Hematopoietic multipotent progenitor cell treated with erythropoietin and hydrocortisone succinate and interleukin-3 and kit ligand, for 4 days (in vitro differentiated cells): Measurements from ENCODE around the gene GPN1.
"Not testable (repeated sequence)": the region's sequence is repeated elsewhere in the genome, so short reads cannot be mapped to it uniquely, and the experiment has no call there.

Experiments
- DNase-seq: peaks from one replicate; pipeline ENCODE4 v3.0.0-alpha.2; 2015

GPN1 gene

GRCh38 chr2:27627963-27628766, 685 bp upstream of the GPN1 start:
- peak; percentile 44 for DNase-seq

GRCh38 chr2:27630257-27630656, 1.4 kb downstream of the GPN1 start:
- not testable (repeated sequence) for DNase-seq

GRCh38 chr2:27634291-27634690, 5.4 kb downstream of the GPN1 start:
- DNase-seq, result no peak

GRCh38 chr2:27636766-27637165, 7.9 kb downstream of the GPN1 start:
- no peak for DNase-seq

- no peak for DNase-seq
These were observed 9.3 kb downstream of the GPN1 start for GRCh38 chr2:27638037-27638637.

- DNase-seq, result no peak
These were observed 9.9 kb downstream of the GPN1 start for GRCh38 chr2:27638709-27639108.

- no peak for DNase-seq
These were observed 11.9 kb downstream of the GPN1 start for GRCh38 chr2:27640722-27641245.

GRCh38 chr2:27645197-27645596, 16.3 kb downstream of the GPN1 start:
- DNase-seq, result no peak

GRCh38 chr2:27647289-27647688, 18.4 kb downstream of the GPN1 start:
- no peak for DNase-seq

GRCh38 chr2:27647737-27648136, 18.9 kb downstream of the GPN1 start:
- DNase-seq, result no peak

GRCh38 chr2:27651056-27651455, 22.2 kb downstream of the GPN1 start:
- DNase-seq, result no peak

- no peak for DNase-seq
These were observed 23.5 kb downstream of the GPN1 start for GRCh38 chr2:27652341-27652740.

GRCh38 chr2:27652790-27653189, 23.9 kb downstream of the GPN1 start:
- no peak for DNase-seq

- no peak for DNase-seq
These were observed 24.5 kb downstream of the GPN1 start for GRCh38 chr2:27653397-27653796.

- DNase-seq, result no peak
These were observed 26.5 kb downstream of the GPN1 start for GRCh38 chr2:27655155-27655951.

- DNase-seq, result no peak
These were observed 32.5 kb downstream of the GPN1 start for GRCh38 chr2:27661371-27661770.

- peak; percentile 92 for DNase-seq
These were observed 34.7 kb downstream of the GPN1 start, which contains the start of the genes SLC4A1AP and SUPT7L for GRCh38 chr2:27663285-27664153. Gene SLC4A1AP (plus strand): TSS chr2:27663889. CDS start chr2:27663915, 26 bp downstream. Gene SUPT7L (minus strand): TSS chr2:27663614. CDS start chr2:27662192, 1,422 bp downstream.

GRCh38 chr2:27664154-27664574, 35.3 kb downstream of the GPN1 start:
- DNase-seq, result no peak

- DNase-seq, result no peak
These were observed 35.9 kb downstream of the GPN1 start for GRCh38 chr2:27664622-27665363.

- DNase-seq, result peak; percentile 22
These were observed 38.6 kb downstream of the GPN1 start for GRCh38 chr2:27667446-27667845.

- no peak for DNase-seq
These were observed 42.4 kb downstream of the GPN1 start for GRCh38 chr2:27671235-27671634.
